Esophagus squamous epithelium (tissue), 5 donors: ENCODE results near the gene EYS. TPM values are rescaled to one million over a fixed set of nuclear protein-coding genes. Genes with fewer than 3 reads are reported as not detected.

ENCODE experiments used
- DNase-seq: peaks from one replicate; lab custom pipeline; 2025; lab: John Stamatoyannopoulos, UW
- H3K27ac ChIP-seq, 4 donors: fragments of 200-600 bp; sonication (generic); one replicate each; pipeline ENCODE4 v1.5.1; 2016 to 2019; ENCODE audit warnings: mild to moderate bottlenecking in 1 of 4
- H3K27me3 ChIP-seq, 4 donors: fragments of 200-600 bp; sonication (generic); 1 replicate in 3 of 4; 2 replicates in 1 of 4; pipeline versions ENCODE4 v1.5.1 to v1.6.0; 2017 to 2021; ENCODE audit warnings: antibody characterized with exemption in 1 of 4
- H3K36me3 ChIP-seq, 3 donors: fragments of 200-600 bp; sonication (generic); one replicate each; pipeline ENCODE4 v1.5.1; 2016 to 2019
- H3K4me1 ChIP-seq, 3 donors: fragments of 200-600 bp; sonication (generic); one replicate each; pipeline ENCODE4 v1.5.1; 2017 to 2019
- H3K4me3 ChIP-seq, 4 donors: fragments of 200-600 bp; sonication (generic); 1 replicate in 3 of 4; 2 replicates in 1 of 4; pipeline ENCODE4 v1.5.1; 2016 to 2019; ENCODE audit warnings: mild to moderate bottlenecking in 2 of 4, moderate library complexity in 1 of 4
- H3K9me3 ChIP-seq, 3 donors: fragments of 200-600 bp; sonication (generic); one replicate each; pipeline ENCODE4 v1.5.1; 2016 to 2019
- CTCF ChIP-seq, 6 experiments: fragments of 450-650 bp in 4 of 6; fragments of 200-600 bp in 2 of 6; sonication (generic) in 2 of 6; IDR thresholded peaks; one replicate each; pipeline ENCODE4 v1.5.1; 2016 to 2019; ENCODE audit warnings: antibody characterized with exemption in 6 of 6, mild to moderate bottlenecking in 4 of 6, moderate library complexity in 4 of 6
- POLR2A ChIP-seq, 4 donors: fragments of 450-650 bp; IDR thresholded peaks; one replicate each; pipeline ENCODE4 v1.6.1; 2017; ENCODE audit warnings: antibody characterized with exemption in 4 of 4, mild to moderate bottlenecking in 4 of 4, moderate library complexity in 3 of 4
- WGBS, 2 donors: methylation state at CpG; one replicate each; pipeline ENCODE4 v1.1.5; 2018; 5-methylcytosine and 5-hydroxymethylcytosine counted together
- intact Hi-C: fragments of 100-400 bp; cut with DNase I; formaldehyde crosslinking; loops from one replicate; pipeline ENCODE4 v1.15.0; 2022
- total RNA-seq, 4 donors: library from RNA; depleted of rRNA; stranded (reverse); fragments of >200 nt; gene quantifications; one replicate each; pipeline ENCODE4 v1.1.0, GENCODE V29; 2016
- donor health status: DM: yes; HTN: yes; CAD: no.

EYS gene
- total RNA-seq, 4 donors from 2014 or later: 0.87 TPM; not detected in 3

- H3K4me3 ChIP-seq: no peak overlapping the region
- H3K9me3 ChIP-seq: no peaks in the 10 kb centered on the region
- H3K27ac ChIP-seq: no peak overlapping the region
- no peaks in the 10 kb centered on the region for H3K4me1 ChIP-seq
- no peak for DNase-seq
- no peaks in the 10 kb centered on the region for H3K36me3 ChIP-seq
- intact Hi-C loops: no loop called here
- WGBS, 2 donors: 89 to 92% methylated on average over 18 to 23 of the region's 23 CpGs
- TF ChIP-seq CTCF (IDR thresholded peaks at IDR 0.05): no peak
- H3K27me3 ChIP-seq: no peaks in the 10 kb centered on the region
These were observed 1025.4 kb downstream of the EYS start for GRCh38 chr6:64681416-64682160.

DNA sequence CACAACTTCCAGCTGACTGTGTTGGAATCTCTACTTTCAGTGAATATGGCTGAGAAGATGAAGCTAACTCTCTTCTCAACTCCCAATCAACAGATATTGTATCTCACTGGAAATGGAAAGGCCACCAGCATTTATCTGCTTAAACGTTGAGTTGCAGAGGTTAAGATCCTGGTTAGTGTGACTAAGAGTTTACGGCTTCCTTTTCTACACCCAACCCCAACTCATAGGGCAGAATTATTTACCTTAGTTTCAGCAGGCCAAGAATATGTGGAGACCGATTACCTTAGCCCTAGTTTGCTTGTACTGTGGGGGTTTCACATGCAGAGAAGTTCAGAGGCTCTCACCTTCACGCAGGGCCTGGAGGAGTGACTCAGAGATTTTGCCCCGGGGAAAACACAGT is 1026.6 kb downstream of the EYS start:
- no peaks in the 10 kb centered on the region for H3K4me1 ChIP-seq
- intact Hi-C loops: no loop called here
- WGBS, 2 donors: 62 to 91% methylated on average over 4 to 5 of the region's 5 CpGs
- no peak overlapping the region for H3K4me3 ChIP-seq
- no peaks in the 10 kb centered on the region for H3K9me3 ChIP-seq
- no peak for TF ChIP-seq CTCF (IDR thresholded peaks at IDR 0.05)
- TF ChIP-seq POLR2A (IDR thresholded peaks at IDR 0.05): no peak
- no peak for DNase-seq
- H3K27me3 ChIP-seq: no peaks in the 10 kb centered on the region
- no peak overlapping the region for H3K27ac ChIP-seq
- no peaks in the 10 kb centered on the region for H3K36me3 ChIP-seq

- Histone ChIP-seq H3K36me3 (no peaks in the 10 kb centered on the region), H3K4me3 (no peak overlapping the region), H3K27ac (no peak overlapping the region), H3K27me3 (no peaks in the 10 kb centered on the region), H3K9me3 (no peaks in the 10 kb centered on the region), H3K4me1 (no peaks in the 10 kb centered on the region)
- intact Hi-C loops: no loop called here
- DNase-seq: no peak
- 44 to 58% methylated on average over 2 of the region's 2 CpGs for WGBS, 2 donors
- TF ChIP-seq CTCF (IDR thresholded peaks at IDR 0.05) (no peak), POLR2A (IDR thresholded peaks at IDR 0.05) (no peak)
These were observed 1027.6 kb downstream of the EYS start for GRCh38 chr6:64679416-64679815.

- H3K27ac ChIP-seq: no peak overlapping the region
- no peak for DNase-seq
- H3K4me3 ChIP-seq: no peak overlapping the region
- H3K36me3 ChIP-seq: no peaks in the 10 kb centered on the region
- H3K4me1 ChIP-seq: no peaks in the 10 kb centered on the region
- no peak for TF ChIP-seq CTCF (IDR thresholded peaks at IDR 0.05)
- TF ChIP-seq POLR2A (IDR thresholded peaks at IDR 0.05): no peak
- 70 to 80% methylated on average over 4 of the region's 4 CpGs for WGBS, 2 donors
- no peaks in the 10 kb centered on the region for H3K9me3 ChIP-seq
- H3K27me3 ChIP-seq: no peaks in the 10 kb centered on the region
- intact Hi-C loops: no loop called here
These were observed 1034.4 kb downstream of the EYS start for GRCh38 chr6:64672651-64673050.

DNA sequence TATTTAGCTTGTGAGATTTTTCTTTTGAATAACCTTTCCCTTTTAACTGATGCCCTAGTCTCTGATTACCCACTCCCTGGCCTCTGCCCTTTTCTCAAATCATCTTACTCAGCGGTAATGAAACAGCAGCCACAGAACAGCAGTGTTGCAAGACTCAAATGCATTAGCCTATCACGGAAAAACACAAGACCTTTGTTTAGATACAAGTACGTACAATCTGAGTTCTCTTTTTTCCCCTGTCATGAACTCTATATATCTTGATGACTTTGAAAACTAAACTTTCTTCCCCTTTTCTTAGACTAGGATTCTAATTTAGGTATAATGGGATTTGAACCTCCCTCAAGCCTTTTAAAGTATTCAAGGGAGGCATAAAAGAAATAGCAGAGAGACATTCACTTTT is 1034.9 kb downstream of the EYS start:
- H3K9me3 ChIP-seq: no peaks in the 10 kb centered on the region
- H3K27me3 ChIP-seq: no peaks in the 10 kb centered on the region
- 40 to 45% methylated on average over 3 of the region's 3 CpGs for WGBS, 2 donors
- no peak overlapping the region for H3K4me3 ChIP-seq
- no peaks in the 10 kb centered on the region for H3K36me3 ChIP-seq
- H3K4me1 ChIP-seq: no peaks in the 10 kb centered on the region
- no peak for DNase-seq
- H3K27ac ChIP-seq: no peak overlapping the region
- intact Hi-C loops: no loop called here
- TF ChIP-seq CTCF (IDR thresholded peaks at IDR 0.05): no peak
- TF ChIP-seq POLR2A (IDR thresholded peaks at IDR 0.05): no peak
